Liver (tissue), 9 donors: Measurements from ENCODE around the gene CAMK2N2. TPM values are rescaled to one million over a fixed set of nuclear protein-coding genes. Genes with fewer than 3 reads are reported as not detected.

ENCODE experiments used
- DNase-seq: peaks from one replicate; pipeline ENCODE4 v3.0.0-alpha.2; 2017; ENCODE audit warnings: low spot score
- H3K27ac ChIP-seq, 2 donors: one replicate each; pipeline ENCODE4 v1.7.0; 2013; ENCODE audit warnings: inconsistent platforms in 2 of 2, low read length in 2 of 2, control low read depth in 1 of 2, low read depth in 1 of 2, mild to moderate bottlenecking in 1 of 2
- H3K27me3 ChIP-seq, 4 donors: one replicate each; pipeline versions ENCODE4 v1.6.1 to v1.7.0; 2013; ENCODE audit warnings: low read length in 3 of 4, inconsistent platforms in 1 of 4, mild to moderate bottlenecking in 1 of 4, moderate library complexity in 1 of 4; ENCODE audit not compliant: control insufficient read depth in 4 of 4, insufficient read depth in 4 of 4
- H3K36me3 ChIP-seq, 4 donors: one replicate each; pipeline versions ENCODE4 v1.6.1 to v1.7.0; 2013; ENCODE audit warnings: low read length in 3 of 4, mild to moderate bottlenecking in 3 of 4, low read depth in 1 of 4, moderate library complexity in 1 of 4; ENCODE audit not compliant: control insufficient read depth in 4 of 4, insufficient read depth in 3 of 4
- H3K4me1 ChIP-seq, 4 donors: one replicate each; pipeline versions ENCODE4 v1.6.1 to v1.7.0; 2013; ENCODE audit warnings: low read length in 3 of 4, mild to moderate bottlenecking in 3 of 4, moderate library complexity in 1 of 4; ENCODE audit not compliant: control insufficient read depth in 4 of 4, insufficient read depth in 4 of 4
- H3K4me3 ChIP-seq, 3 donors: one replicate each; pipeline versions ENCODE4 v1.6.1 to v1.7.0; 2013; ENCODE audit warnings: low read length in 3 of 3, control low read depth in 1 of 3, low read depth in 1 of 3, mild to moderate bottlenecking in 1 of 3
- H3K9ac ChIP-seq, 2 donors: one replicate each; pipeline ENCODE4 v1.7.0; 2013; ENCODE audit warnings: low read length in 2 of 2, mild to moderate bottlenecking in 2 of 2, moderate library complexity in 2 of 2, control low read depth in 1 of 2, low read depth in 1 of 2
- H3K9me3 ChIP-seq, 4 donors: one replicate each; pipeline versions ENCODE4 v1.6.1 to v1.7.0; 2013; ENCODE audit warnings: low read length in 3 of 4; ENCODE audit not compliant: control insufficient read depth in 4 of 4
- FOXA1 ChIP-seq: IDR thresholded peaks from 2 replicates; pipeline ENCODE4 v1.6.1; 2016; ENCODE audit warnings: antibody characterized with exemption
- HNF4A ChIP-seq, 2 donors: conservative IDR thresholded peaks; 2 replicates each; pipeline ENCODE4 v1.6.1; 2016; ENCODE audit warnings: antibody characterized with exemption in 2 of 2, mild to moderate bottlenecking in 2 of 2
- JUND ChIP-seq, 2 donors: IDR thresholded peaks; 2 replicates each; pipeline ENCODE4 v1.6.1; 2016; ENCODE audit warnings: antibody characterized with exemption in 2 of 2
- MAX ChIP-seq: IDR thresholded peaks from 2 replicates; pipeline ENCODE4 v1.6.1; 2016; ENCODE audit warnings: antibody characterized with exemption
- NR2F2 ChIP-seq: IDR thresholded peaks from 2 replicates; pipeline ENCODE4 v1.6.1; 2016; ENCODE audit warnings: antibody characterized with exemption
- RAD21 ChIP-seq, 2 donors: IDR thresholded peaks; 2 replicates each; pipeline ENCODE4 v1.6.1; 2016; ENCODE audit warnings: antibody characterized with exemption in 2 of 2, mild to moderate bottlenecking in 2 of 2
- SP1 ChIP-seq: IDR thresholded peaks from 2 replicates; pipeline ENCODE4 v1.6.1; 2018; ENCODE audit warnings: antibody characterized with exemption, mild to moderate bottlenecking
- WGBS: extraction: QIAGEN DNeasy Blood & Tissue Kit; methylation state at CpG from one replicate; pipeline ENCODE4 v1.1.7; 2013; 5-methylcytosine and 5-hydroxymethylcytosine counted together
- polyA plus RNA-seq, 2 donors: library from polyadenylated mRNA; stranded (reverse) in 1 of 2; unstranded in 1 of 2; fragments of 200-250 nt in 1 of 2; fragments of >200 nt in 1 of 2; fragmentation: Nextera tagmentation in 1 of 2; extraction: Ambion mirVana in 1 of 2; gene quantifications; one replicate each; pipeline versions ENCODE4 v1.2.1 to v1.2.3, GENCODE V29; 2013 to 2015
- total RNA-seq, 2 donors: library from RNA; depleted of rRNA; stranded (reverse); fragments of >200 nt; gene quantifications; one replicate each; pipeline ENCODE4 v1.2.3, GENCODE V29; 2014
- TF ChIP-seq, protein P1 (sequence below): fragments of 150-350 bp; IDR thresholded peaks from 2 replicates; pipeline ENCODE4 v1.5.1; 2017; ENCODE audit warnings: improper control_type of control experiment, low read depth, low read length; ENCODE audit not compliant: missing input control
- TF ChIP-seq, protein P2 (sequence below): IDR thresholded peaks from 2 replicates; pipeline ENCODE4 v1.6.1; 2016; ENCODE audit warnings: antibody characterized with exemption, mild to moderate bottlenecking
- TF ChIP-seq, protein P3 (sequence below): IDR thresholded peaks from 2 replicates; pipeline ENCODE4 v1.6.1; 2016; ENCODE audit warnings: antibody characterized with exemption
- donor health status: healthy.
- donor health status: healthy.
- donor health status: healthy.
- donor health status: healthy.
- donor health status: healthy.

CAMK2N2 gene
- total and polyA plus RNA-seq, 4 donors: 0.61 TPM; not detected in 3

DNA sequence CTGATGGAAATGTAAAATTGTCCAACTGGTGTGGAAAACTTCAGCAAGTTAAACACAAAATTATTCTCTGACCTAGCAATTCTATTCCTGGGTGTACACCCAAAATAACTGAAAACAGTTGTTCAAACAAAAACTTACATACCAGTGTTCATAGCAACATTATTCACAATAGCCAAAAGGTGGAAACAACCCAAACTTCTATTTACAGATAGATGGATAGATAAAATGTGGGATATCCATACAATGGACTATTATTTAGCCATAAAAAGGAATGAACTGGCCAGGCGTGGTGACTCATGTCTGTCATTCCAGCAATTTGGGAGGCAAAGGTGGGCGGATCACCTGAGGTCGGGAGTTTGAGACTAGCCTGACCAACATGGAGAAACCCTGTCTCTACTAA is 38.8 kb downstream of the CAMK2N2 start:
- Histone ChIP-seq H3K27me3 (no peaks in the 10 kb centered on the region), H3K9ac (no peak overlapping the region)
- WGBS: 72% methylated on average over 3 of the region's 3 CpGs

GRCh38 chr3:184218814-184219213 is 42.5 kb downstream of the CAMK2N2 start:
- Histone ChIP-seq H3K9ac (no peak overlapping the region), H3K36me3 (no peaks in the 10 kb centered on the region), H3K4me3 (no peak overlapping the region), H3K27ac (no peak overlapping the region), H3K9me3 (no peaks in the 10 kb centered on the region), H3K27me3 (no peaks in the 10 kb centered on the region), H3K4me1 (no peaks in the 10 kb centered on the region)
- no peak for DNase-seq
- TF ChIP-seq, protein P1, sequence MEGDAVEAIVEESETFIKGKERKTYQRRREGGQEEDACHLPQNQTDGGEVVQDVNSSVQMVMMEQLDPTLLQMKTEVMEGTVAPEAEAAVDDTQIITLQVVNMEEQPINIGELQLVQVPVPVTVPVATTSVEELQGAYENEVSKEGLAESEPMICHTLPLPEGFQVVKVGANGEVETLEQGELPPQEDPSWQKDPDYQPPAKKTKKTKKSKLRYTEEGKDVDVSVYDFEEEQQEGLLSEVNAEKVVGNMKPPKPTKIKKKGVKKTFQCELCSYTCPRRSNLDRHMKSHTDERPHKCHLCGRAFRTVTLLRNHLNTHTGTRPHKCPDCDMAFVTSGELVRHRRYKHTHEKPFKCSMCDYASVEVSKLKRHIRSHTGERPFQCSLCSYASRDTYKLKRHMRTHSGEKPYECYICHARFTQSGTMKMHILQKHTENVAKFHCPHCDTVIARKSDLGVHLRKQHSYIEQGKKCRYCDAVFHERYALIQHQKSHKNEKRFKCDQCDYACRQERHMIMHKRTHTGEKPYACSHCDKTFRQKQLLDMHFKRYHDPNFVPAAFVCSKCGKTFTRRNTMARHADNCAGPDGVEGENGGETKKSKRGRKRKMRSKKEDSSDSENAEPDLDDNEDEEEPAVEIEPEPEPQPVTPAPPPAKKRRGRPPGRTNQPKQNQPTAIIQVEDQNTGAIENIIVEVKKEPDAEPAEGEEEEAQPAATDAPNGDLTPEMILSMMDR: no peak
- no peak for TF ChIP-seq NR2F2
- TF ChIP-seq FOXA1: no peak
- TF ChIP-seq, protein P2, sequence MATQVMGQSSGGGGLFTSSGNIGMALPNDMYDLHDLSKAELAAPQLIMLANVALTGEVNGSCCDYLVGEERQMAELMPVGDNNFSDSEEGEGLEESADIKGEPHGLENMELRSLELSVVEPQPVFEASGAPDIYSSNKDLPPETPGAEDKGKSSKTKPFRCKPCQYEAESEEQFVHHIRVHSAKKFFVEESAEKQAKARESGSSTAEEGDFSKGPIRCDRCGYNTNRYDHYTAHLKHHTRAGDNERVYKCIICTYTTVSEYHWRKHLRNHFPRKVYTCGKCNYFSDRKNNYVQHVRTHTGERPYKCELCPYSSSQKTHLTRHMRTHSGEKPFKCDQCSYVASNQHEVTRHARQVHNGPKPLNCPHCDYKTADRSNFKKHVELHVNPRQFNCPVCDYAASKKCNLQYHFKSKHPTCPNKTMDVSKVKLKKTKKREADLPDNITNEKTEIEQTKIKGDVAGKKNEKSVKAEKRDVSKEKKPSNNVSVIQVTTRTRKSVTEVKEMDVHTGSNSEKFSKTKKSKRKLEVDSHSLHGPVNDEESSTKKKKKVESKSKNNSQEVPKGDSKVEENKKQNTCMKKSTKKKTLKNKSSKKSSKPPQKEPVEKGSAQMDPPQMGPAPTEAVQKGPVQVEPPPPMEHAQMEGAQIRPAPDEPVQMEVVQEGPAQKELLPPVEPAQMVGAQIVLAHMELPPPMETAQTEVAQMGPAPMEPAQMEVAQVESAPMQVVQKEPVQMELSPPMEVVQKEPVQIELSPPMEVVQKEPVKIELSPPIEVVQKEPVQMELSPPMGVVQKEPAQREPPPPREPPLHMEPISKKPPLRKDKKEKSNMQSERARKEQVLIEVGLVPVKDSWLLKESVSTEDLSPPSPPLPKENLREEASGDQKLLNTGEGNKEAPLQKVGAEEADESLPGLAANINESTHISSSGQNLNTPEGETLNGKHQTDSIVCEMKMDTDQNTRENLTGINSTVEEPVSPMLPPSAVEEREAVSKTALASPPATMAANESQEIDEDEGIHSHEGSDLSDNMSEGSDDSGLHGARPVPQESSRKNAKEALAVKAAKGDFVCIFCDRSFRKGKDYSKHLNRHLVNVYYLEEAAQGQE: no peak
- TF ChIP-seq, protein P3, sequence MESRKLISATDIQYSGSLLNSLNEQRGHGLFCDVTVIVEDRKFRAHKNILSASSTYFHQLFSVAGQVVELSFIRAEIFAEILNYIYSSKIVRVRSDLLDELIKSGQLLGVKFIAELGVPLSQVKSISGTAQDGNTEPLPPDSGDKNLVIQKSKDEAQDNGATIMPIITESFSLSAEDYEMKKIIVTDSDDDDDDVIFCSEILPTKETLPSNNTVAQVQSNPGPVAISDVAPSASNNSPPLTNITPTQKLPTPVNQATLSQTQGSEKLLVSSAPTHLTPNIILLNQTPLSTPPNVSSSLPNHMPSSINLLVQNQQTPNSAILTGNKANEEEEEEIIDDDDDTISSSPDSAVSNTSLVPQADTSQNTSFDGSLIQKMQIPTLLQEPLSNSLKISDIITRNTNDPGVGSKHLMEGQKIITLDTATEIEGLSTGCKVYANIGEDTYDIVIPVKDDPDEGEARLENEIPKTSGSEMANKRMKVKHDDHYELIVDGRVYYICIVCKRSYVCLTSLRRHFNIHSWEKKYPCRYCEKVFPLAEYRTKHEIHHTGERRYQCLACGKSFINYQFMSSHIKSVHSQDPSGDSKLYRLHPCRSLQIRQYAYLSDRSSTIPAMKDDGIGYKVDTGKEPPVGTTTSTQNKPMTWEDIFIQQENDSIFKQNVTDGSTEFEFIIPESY: no peak
- no peak for TF ChIP-seq SP1
- no peak for TF ChIP-seq JUND (IDR thresholded peaks at IDR 0.05)
- TF ChIP-seq HNF4A (conservative IDR thresholded peaks at IDR 0.05): no peak
- 58% methylated on average over 4 of the region's 4 CpGs for WGBS

More for the DNA sequence above, 38.8 kb downstream of the CAMK2N2 start:
- TF ChIP-seq NR2F2: no peak
- TF ChIP-seq HNF4A (conservative IDR thresholded peaks at IDR 0.05): no peak
- no peak for TF ChIP-seq RAD21 (IDR thresholded peaks at IDR 0.05)
- TF ChIP-seq FOXA1: no peak
- no peak for TF ChIP-seq MAX
- no peak for TF ChIP-seq JUND (IDR thresholded peaks at IDR 0.05)
- TF ChIP-seq, protein P1: no peak
- H3K27ac ChIP-seq: no peak overlapping the region
- H3K4me1 ChIP-seq: no peaks in the 10 kb centered on the region
- H3K9me3 ChIP-seq: no peaks in the 10 kb centered on the region
- H3K4me3 ChIP-seq: no peak overlapping the region
- no peak for DNase-seq
- H3K36me3 ChIP-seq: no peaks in the 10 kb centered on the region
